CD4-positive, alpha-beta T cell treated with Interleukin-4 for 1 hour (primary cell): ENCODE data around the gene HCST.
"Not testable (repeated sequence)": the region's sequence is repeated elsewhere in the genome, so short reads cannot be mapped to it uniquely, and the experiment has no call there.

Experiments
- DNase-seq, 2 donors: peaks; one replicate each; pipeline ENCODE4 v3.0.0-alpha.2; 2020 to 2022

The HCST gene

GRCh38 chr19:35882114-35882832 lies 20.1 kb upstream of the HCST start:
- DNase-seq: peak; percentile 49 to 86

GRCh38 chr19:35883882-35884281 lies 18.4 kb upstream of the HCST start:
- DNase-seq: peak in 1 of 2 donors; percentile 42

GRCh38 chr19:35885225-35885738 lies 17.0 kb upstream of the HCST start:
- no peak for DNase-seq

- no peak for DNase-seq
Observed at GRCh38 chr19:35885904-35886303, 16.4 kb upstream of the HCST start.

- no peak for DNase-seq
Observed at GRCh38 chr19:35887197-35887596, 15.1 kb upstream of the HCST start.

- DNase-seq: no peak
Observed at GRCh38 chr19:35888398-35888797, 13.9 kb upstream of the HCST start.

GRCh38 chr19:35889370-35890112 lies 12.8 kb upstream of the HCST start:
- no peak for DNase-seq

GRCh38 chr19:35890113-35890650 lies 12.1 kb upstream of the HCST start:
- no peak for DNase-seq

GRCh38 chr19:35891819-35892218 lies 10.5 kb upstream of the HCST start:
- DNase-seq: not testable (repeated sequence)

- no peak for DNase-seq
Observed at GRCh38 chr19:35894342-35894741, 8.0 kb upstream of the HCST start.

- no peak for DNase-seq
Observed at GRCh38 chr19:35895911-35896642, 6.3 kb upstream of the HCST start.

GRCh38 chr19:35896643-35897040 lies 5.7 kb upstream of the HCST start:
- no peak for DNase-seq

- no peak for DNase-seq
Observed at GRCh38 chr19:35897706-35898451, 4.5 kb upstream of the HCST start.

- no peak for DNase-seq
Observed at GRCh38 chr19:35898499-35898809, 3.9 kb upstream of the HCST start.

- peak; percentile 90 to 91 for DNase-seq
Observed at GRCh38 chr19:35899547-35900214, 2.6 kb upstream of the HCST start.

- no peak for DNase-seq
Observed at GRCh38 chr19:35901055-35901644, 1.2 kb upstream of the HCST start.

- no peak for DNase-seq
Observed at GRCh38 chr19:35902870-35903475, 644 bp downstream of the HCST start.

GRCh38 chr19:35903550-35904179 lies 1.3 kb downstream of the HCST start:
- peak; percentile 93 to 95 for DNase-seq

- DNase-seq: no peak
Observed at GRCh38 chr19:35904311-35905068, 2.2 kb downstream of the HCST start.

GRCh38 chr19:35905178-35905727 lies 2.9 kb downstream of the HCST start:
- DNase-seq: no peak
